H1 (cell line): ENCODE results near the gene ELMO3. TPM values are rescaled to one million over a fixed set of nuclear protein-coding genes. Genes with fewer than 3 reads are reported as not detected.
A peak's percentile ranks its signal among the peaks of the same experiment; 100 is the strongest.

Experiments used
- CTCF ChIA-PET: fragments of 300-600 bp; sonication (Branson Sonifier 250); formaldehyde crosslinking; loops from one replicate; lab custom pipeline; 2021; ENCODE audit not compliant: partially characterized antibody; lab: Charles Lee
- POLR2A ChIA-PET: fragments of 300-600 bp; sonication (Branson Sonifier 250); formaldehyde crosslinking; loops from one replicate; lab custom pipeline; 2021; ENCODE audit warnings: inconsistent platforms; ENCODE audit not compliant: partially characterized antibody; lab: Charles Lee
- DNase-seq, 2 experiments: peaks; one replicate each; pipeline versions ENCODE4 v3.0.0 to v3.0.0-alpha.2; 2010 to 2022; ENCODE audit warnings: low spot score in 2 of 2, low read depth in 1 of 2, mixed read lengths in 1 of 2
- FAIRE-seq: peaks from 2 replicates; lab custom pipeline; 2011; peaks lifted over from hg19 to GRCh38; lab: Jason Lieb, UNC
- H2AFZ ChIP-seq: 2 replicates; pipeline ENCODE4 v1.8.1; 2012; ENCODE audit warnings: low read length, inconsistent platforms
- H2AK5ac ChIP-seq: 2 replicates; pipeline ENCODE4 v1.6.1; 2013; ENCODE audit warnings: low read depth, low read length
- H2BK120ac ChIP-seq: replicated peaks from 2 replicates; pipeline ENCODE3; 2013; ENCODE audit warnings: low read depth, low read length, inconsistent platforms
- H2BK12ac ChIP-seq: 2 replicates; pipeline ENCODE4 v1.6.1; 2013; ENCODE audit warnings: low read depth, low read length
- H2BK15ac ChIP-seq: 2 replicates; pipeline ENCODE4 v1.6.1; 2013; ENCODE audit warnings: low read length
- H2BK20ac ChIP-seq: 2 replicates; pipeline ENCODE4 v1.6.1; 2013; ENCODE audit warnings: low read length
- H2BK5ac ChIP-seq: 2 replicates; pipeline ENCODE4 v1.6.1; 2013; ENCODE audit warnings: low read depth, low read length
- H3K14ac ChIP-seq: 2 replicates; pipeline ENCODE4 v1.6.1; 2013; ENCODE audit warnings: inconsistent platforms; ENCODE audit not compliant: insufficient read length
- H3K18ac ChIP-seq: 2 replicates; pipeline ENCODE4 v1.6.1; 2013; ENCODE audit warnings: low read length; ENCODE audit errors: extremely low read depth
- H3K23ac ChIP-seq: 2 replicates; pipeline ENCODE4 v1.6.1; 2013; ENCODE audit warnings: inconsistent platforms; ENCODE audit not compliant: insufficient read length
- H3K23me2 ChIP-seq: 2 replicates; pipeline ENCODE4 v1.6.1; 2013; ENCODE audit warnings: low read depth, low read length
- H3K27ac ChIP-seq: 2 replicates; pipeline ENCODE4 v1.6.1; 2011; ENCODE audit warnings: low read depth, low read length, inconsistent platforms
- H3K27me3 ChIP-seq, 4 experiments: replicated peaks in 1 of 4; 1 replicate in 1 of 4; 2 replicates in 3 of 4; pipeline versions ENCODE4 v1.6.1 to v1.8.1; 2011 to 2013; ENCODE audit warnings: low read length in 3 of 4, mild to moderate bottlenecking in 3 of 4, inconsistent platforms in 2 of 4, mixed read lengths in 2 of 4, moderate library complexity in 1 of 4; ENCODE audit not compliant: control insufficient read depth in 3 of 4, insufficient read depth in 3 of 4; ENCODE audit errors: extremely low read depth in 1 of 4
- H3K36me3 ChIP-seq, 4 experiments: 2 replicates each; pipeline versions ENCODE4 v1.6.1 to v1.8.1; 2011 to 2013; ENCODE audit warnings: mild to moderate bottlenecking in 4 of 4, low read length in 3 of 4, moderate library complexity in 2 of 4, control low read depth in 1 of 4, inconsistent platforms in 1 of 4; ENCODE audit not compliant: insufficient read depth in 4 of 4, control insufficient read depth in 2 of 4
- H3K4ac ChIP-seq: replicated peaks from 2 replicates; pipeline ENCODE3; 2013; ENCODE audit warnings: low read length, low read depth, mixed read lengths, inconsistent platforms; ENCODE audit not compliant: insufficient read length
- H3K4me1 ChIP-seq, 4 experiments: replicated peaks in 1 of 4; 1 replicate in 1 of 4; 2 replicates in 3 of 4; pipeline versions ENCODE4 v1.6.1 to v1.8.1; 2011 to 2013; ENCODE audit warnings: low read length in 3 of 4, inconsistent platforms in 2 of 4, mixed read lengths in 1 of 4; ENCODE audit not compliant: insufficient read depth in 4 of 4, control insufficient read depth in 3 of 4
- H3K4me2 ChIP-seq, 2 experiments: 2 replicates each; pipeline versions ENCODE4 v1.6.1 to v1.8.1; 2011 to 2013; ENCODE audit warnings: low read depth in 2 of 2, low read length in 2 of 2, control low read depth in 1 of 2, inconsistent platforms in 1 of 2, mild to moderate bottlenecking in 1 of 2; ENCODE audit not compliant: insufficient read depth in 1 of 2
- H3K4me3 ChIP-seq, 4 experiments: fragments of 200-600, 300-600 bp in 1 of 4; sonication (generic), shearing (Covaris generic), sonication (Bioruptor Twin) in 1 of 4; 2 replicates each; pipeline versions ENCODE4 v1.5.1 to v1.8.1; 2011 to 2016; ENCODE audit warnings: low read length in 4 of 4, low read depth in 3 of 4, control low read depth in 2 of 4, inconsistent platforms in 2 of 4, mild to moderate bottlenecking in 2 of 4, mixed read lengths in 1 of 4, moderate library complexity in 1 of 4; ENCODE audit not compliant: insufficient read depth in 2 of 4; ENCODE audit errors: extremely low read depth in 1 of 4
- H3K56ac ChIP-seq: replicated peaks from 2 replicates; pipeline ENCODE3; 2013; ENCODE audit warnings: low read depth, mild to moderate bottlenecking, mixed read lengths, low read length, inconsistent platforms; ENCODE audit not compliant: insufficient read length
- H3K79me1 ChIP-seq: 2 replicates; pipeline ENCODE4 v1.6.1; 2013; ENCODE audit warnings: low read depth, low read length, control low read depth
- H3K79me2 ChIP-seq, 2 experiments: 2 replicates each; pipeline versions ENCODE4 v1.6.1 to v1.8.1; 2012 to 2013; ENCODE audit warnings: low read length in 2 of 2, mild to moderate bottlenecking in 2 of 2, inconsistent platforms in 1 of 2; ENCODE audit not compliant: insufficient read depth in 2 of 2, control insufficient read depth in 1 of 2
- H3K9ac ChIP-seq, 4 experiments: replicated peaks in 1 of 4; 1 replicate in 1 of 4; 2 replicates in 3 of 4; pipeline versions ENCODE4 v1.6.1 to v1.8.1; 2011 to 2013; ENCODE audit warnings: low read depth in 3 of 4, low read length in 3 of 4, control low read depth in 2 of 4, mild to moderate bottlenecking in 2 of 4, moderate library complexity in 2 of 4, inconsistent platforms in 1 of 4; ENCODE audit errors: extremely low read depth in 1 of 4
- H3K9me3 ChIP-seq, 2 experiments: 2 replicates each; pipeline versions ENCODE4 v1.6.1 to v1.8.1; 2012 to 2013; ENCODE audit warnings: mild to moderate bottlenecking in 2 of 2, moderate library complexity in 2 of 2, control low read depth in 1 of 2, inconsistent platforms in 1 of 2, low read depth in 1 of 2, low read length in 1 of 2, mixed read lengths in 1 of 2; ENCODE audit not compliant: insufficient read depth in 2 of 2
- H4K20me1 ChIP-seq, 2 experiments: replicated peaks in 1 of 2; 2 replicates each; pipeline versions ENCODE3 to v1.8.1; 2011 to 2013; ENCODE audit warnings: inconsistent platforms in 2 of 2, low read length in 2 of 2, mild to moderate bottlenecking in 1 of 2; ENCODE audit not compliant: insufficient read depth in 2 of 2, control insufficient read depth in 1 of 2
- H4K5ac ChIP-seq: 2 replicates; pipeline ENCODE4 v1.6.1; 2013; ENCODE audit warnings: low read length, low read depth, mixed read lengths, inconsistent platforms; ENCODE audit not compliant: insufficient read length
- H4K8ac ChIP-seq: 2 replicates; pipeline ENCODE4 v1.8.0; 2013; ENCODE audit warnings: mild to moderate bottlenecking, moderate library complexity, low read length, inconsistent platforms; ENCODE audit not compliant: insufficient read depth; ENCODE audit errors: extremely low read depth
- H4K91ac ChIP-seq: replicated peaks from 2 replicates; pipeline ENCODE3; 2013; ENCODE audit warnings: low read length, mixed read lengths, inconsistent platforms; ENCODE audit not compliant: insufficient read length
- WGBS, 2 experiments: shearing (Covaris generic) in 1 of 2; methylation state at CpG; one replicate each; pipeline versions ENCODE4 v1.1.6 to v1.1.7; 2013 to 2015; ENCODE audit warnings: low lambda C conversion rate in 2 of 2, mixed read lengths in 2 of 2, inconsistent platforms in 1 of 2, low coverage in 1 of 2, missing lambda C conversion rate in 1 of 2; ENCODE audit not compliant: insufficient replicate concordance in 2 of 2, insufficient coverage in 1 of 2, insufficient read length in 1 of 2; ENCODE audit errors: extremely low coverage in 1 of 2, missing lambda C conversion rate in 1 of 2; 5-methylcytosine and 5-hydroxymethylcytosine counted together
- polyA plus RNA-seq, 7 experiments: library from polyadenylated mRNA; depleted of rRNA in 3 of 7; stranded (reverse) in 5 of 7; unstranded in 2 of 7; fragments of >200 nt in 5 of 7; fragments of 200-250 nt in 2 of 7; gene quantifications; 1 replicate in 5 of 7; 2 replicates in 1 of 7; 4 replicates in 1 of 7; pipeline versions ENCODE4 v1.2.1 to v1.2.3, GENCODE V29; 2011 to 2013; ENCODE audit warnings: missing spikeins in 2 of 7, mixed read lengths in 2 of 7
- total RNA-seq: library from RNA; stranded (reverse); fragmentation: NEBNext Ultra II Directional; extraction: Animal tissue kit (Norgen Biotek cat#: 25700); gene quantifications from 2 replicates; pipeline ENCODE4 v1.2.1, GENCODE V29; 2021
- TF ChIP-seq, protein P1 (sequence below), 3 experiments: IDR thresholded peaks; 1 replicate in 2 of 3; 2 replicates in 1 of 3; pipeline versions ENCODE4 v1.5.1 to v1.6.1; 2011; ENCODE audit warnings: low read length in 3 of 3, mild to moderate bottlenecking in 3 of 3, inconsistent platforms in 2 of 3, low read depth in 1 of 3, moderate library complexity in 1 of 3; ENCODE audit not compliant: insufficient read depth in 1 of 3; ENCODE audit errors: control extremely low read depth in 1 of 3

ELMO3 gene
- total and polyA plus RNA-seq, 2 of the 8 experiments (the other 6 are each of a cell fraction or from before 2014, with no cell fraction given): 9.6 to 10.9 TPM

- H3K4me2 ChIP-seq: peak overlapping the region in 1 of 2 experiments; percentile 71; a peak in 1 of 4 replicates
- H3K9me3 ChIP-seq: no peaks in the 10 kb centered on the region
- H3K79me2 ChIP-seq: no peaks in the 10 kb centered on the region
- H3K27ac ChIP-seq: no peak overlapping the region
- FAIRE-seq (no peak), DNase-seq (no peak)
- no peak overlapping the region for H2BK120ac ChIP-seq
- H3K23ac ChIP-seq: no peak overlapping the region
- H3K79me1 ChIP-seq: peaks cover 2% of the 10 kb centered on the region; the same call in 1 of the 2 replicates
- no peak overlapping the region for H3K56ac ChIP-seq
- H2BK5ac ChIP-seq: no peak overlapping the region
- H3K9ac ChIP-seq: no peak overlapping the region
- H2BK12ac ChIP-seq: peak overlapping the region; percentile 60; the same call in 1 of the 2 replicates
- H3K4ac ChIP-seq: no peak overlapping the region
- no peak overlapping the region; the same call in 1 of the 2 replicates for H3K18ac ChIP-seq
- H3K36me3 ChIP-seq: peaks cover 0 to 14% (median 0%) of the 10 kb centered on the region in 4 experiments; a peak in 1 of 8 replicates
- H3K4me1 ChIP-seq: peaks cover 0 to 45% (median 37%) of the 10 kb centered on the region in 4 experiments; a peak in 6 of 7 replicates
- no peak overlapping the region for H2AK5ac ChIP-seq
- no peak overlapping the region for H4K5ac ChIP-seq
- 0 out of 2 replicates have a peak overlapping the region, but pooled peaks have one; percentile 21 for H2BK20ac ChIP-seq
- ChIA-PET CTCF (interaction anchor here (0.5 to 19.3 kb wide), 6 partner anchors 9 to 1904 kb away, joined by 3 to 291 read pairs (median 24); partner anchors contain the start of genes B3GNT9, EXOC3L1, FBXL8 and MATCAP1), POLR2A (interaction anchor here (1.1 to 7.9 kb wide), 2 partner anchors 10 to 18 kb away, joined by 3 to 59 read pairs; no protein-coding TSS in a partner anchor)
- H3K14ac ChIP-seq: no peak overlapping the region
- WGBS, 2 experiments: 30% methylated on average over 4 of the region's 5 CpGs; no CpG with 5 or more reads in 1 of the 2 experiments
- no peak overlapping the region; a peak in 1 of 8 replicates for H3K4me3 ChIP-seq
- H4K8ac ChIP-seq: no peak overlapping the region
- peaks cover 84 to 98% (median 97%) of the 10 kb centered on the region in 4 experiments for H3K27me3 ChIP-seq
- no peak overlapping the region for H4K91ac ChIP-seq
- H3K23me2 ChIP-seq: peaks cover 17% of the 10 kb centered on the region
- peaks cover 2 to 24% of the 10 kb centered on the region in 2 experiments for H4K20me1 ChIP-seq
- no peak overlapping the region for H2AFZ ChIP-seq
- H2BK15ac ChIP-seq: no peak overlapping the region
- TF ChIP-seq, protein P1, sequence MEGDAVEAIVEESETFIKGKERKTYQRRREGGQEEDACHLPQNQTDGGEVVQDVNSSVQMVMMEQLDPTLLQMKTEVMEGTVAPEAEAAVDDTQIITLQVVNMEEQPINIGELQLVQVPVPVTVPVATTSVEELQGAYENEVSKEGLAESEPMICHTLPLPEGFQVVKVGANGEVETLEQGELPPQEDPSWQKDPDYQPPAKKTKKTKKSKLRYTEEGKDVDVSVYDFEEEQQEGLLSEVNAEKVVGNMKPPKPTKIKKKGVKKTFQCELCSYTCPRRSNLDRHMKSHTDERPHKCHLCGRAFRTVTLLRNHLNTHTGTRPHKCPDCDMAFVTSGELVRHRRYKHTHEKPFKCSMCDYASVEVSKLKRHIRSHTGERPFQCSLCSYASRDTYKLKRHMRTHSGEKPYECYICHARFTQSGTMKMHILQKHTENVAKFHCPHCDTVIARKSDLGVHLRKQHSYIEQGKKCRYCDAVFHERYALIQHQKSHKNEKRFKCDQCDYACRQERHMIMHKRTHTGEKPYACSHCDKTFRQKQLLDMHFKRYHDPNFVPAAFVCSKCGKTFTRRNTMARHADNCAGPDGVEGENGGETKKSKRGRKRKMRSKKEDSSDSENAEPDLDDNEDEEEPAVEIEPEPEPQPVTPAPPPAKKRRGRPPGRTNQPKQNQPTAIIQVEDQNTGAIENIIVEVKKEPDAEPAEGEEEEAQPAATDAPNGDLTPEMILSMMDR (IDR thresholded peaks at IDR 0.05; ENCODE audit: control extremely low read depth in 1 of 3, insufficient read depth in 1 of 3, low read depth in 1 of 3, low read length in 3 of 3): no peak
These were observed 32.2 kb upstream of the ELMO3 start for GRCh38 chr16:67166598-67167168.
